ENCODE data around the gene RNF157. TPM values are rescaled to one million over a fixed set of nuclear protein-coding genes. Genes with fewer than 3 reads are reported as not detected.
A peak's percentile ranks its signal among the peaks of the same experiment; 100 is the strongest.

Gene RNF157
- total RNA-seq, 4 donors from 2014 or later = 1.7 to 6.6 (median 4.7) TPM

DNA sequence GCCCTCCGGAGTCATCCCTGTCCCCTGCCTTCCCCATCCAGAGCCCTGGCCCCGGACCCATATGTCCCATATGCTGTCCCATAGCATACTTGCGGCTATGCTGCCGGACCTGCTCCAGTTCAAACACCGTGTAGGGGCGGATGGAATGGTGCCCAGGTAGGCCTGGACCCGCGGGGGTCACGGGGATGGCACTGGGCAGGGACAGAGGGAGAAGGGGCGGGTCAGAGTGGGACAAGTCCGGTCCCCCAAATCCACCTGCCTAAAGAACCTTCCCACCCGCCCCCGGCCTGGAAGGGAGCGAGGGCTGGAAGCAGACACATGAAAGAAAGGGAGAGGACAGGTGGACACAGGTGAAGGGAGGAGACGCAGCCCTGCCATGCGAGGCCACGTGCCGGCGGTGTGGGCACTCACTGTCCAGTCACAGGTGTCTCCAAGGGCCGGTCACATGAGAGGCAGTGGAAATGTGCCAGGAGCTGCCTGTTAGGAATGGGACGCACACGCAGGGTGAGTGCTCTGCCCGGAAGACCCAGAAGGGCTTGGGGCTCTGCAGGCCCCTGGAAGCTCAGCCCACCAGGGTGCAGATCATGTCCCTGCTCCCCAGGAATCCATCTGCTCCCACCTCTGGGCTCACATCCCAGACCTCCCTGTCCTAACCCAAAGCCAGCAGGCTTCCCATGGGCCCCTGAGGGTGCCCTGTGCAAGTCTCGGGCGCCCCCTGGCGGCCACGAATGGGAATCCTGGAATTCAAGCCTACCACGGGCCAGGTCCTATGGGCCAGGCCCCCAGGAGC, 38.9 kb upstream of the RNF157 start:
- peaks cover 7 to 27% of the 10 kb centered on the region in 2 donors for H3K4me1 ChIP-seq
- intact Hi-C loops (cut with DNase I) = loop anchor here (5.0 to 10.0 kb wide), 2 partner anchors 97 to 274 kb away; partner anchors contain the start of gene CDK3
- peak overlapping the region; percentile 39 to 64 (median 61) for H3K27ac ChIP-seq
- TF ChIP-seq, protein P1, sequence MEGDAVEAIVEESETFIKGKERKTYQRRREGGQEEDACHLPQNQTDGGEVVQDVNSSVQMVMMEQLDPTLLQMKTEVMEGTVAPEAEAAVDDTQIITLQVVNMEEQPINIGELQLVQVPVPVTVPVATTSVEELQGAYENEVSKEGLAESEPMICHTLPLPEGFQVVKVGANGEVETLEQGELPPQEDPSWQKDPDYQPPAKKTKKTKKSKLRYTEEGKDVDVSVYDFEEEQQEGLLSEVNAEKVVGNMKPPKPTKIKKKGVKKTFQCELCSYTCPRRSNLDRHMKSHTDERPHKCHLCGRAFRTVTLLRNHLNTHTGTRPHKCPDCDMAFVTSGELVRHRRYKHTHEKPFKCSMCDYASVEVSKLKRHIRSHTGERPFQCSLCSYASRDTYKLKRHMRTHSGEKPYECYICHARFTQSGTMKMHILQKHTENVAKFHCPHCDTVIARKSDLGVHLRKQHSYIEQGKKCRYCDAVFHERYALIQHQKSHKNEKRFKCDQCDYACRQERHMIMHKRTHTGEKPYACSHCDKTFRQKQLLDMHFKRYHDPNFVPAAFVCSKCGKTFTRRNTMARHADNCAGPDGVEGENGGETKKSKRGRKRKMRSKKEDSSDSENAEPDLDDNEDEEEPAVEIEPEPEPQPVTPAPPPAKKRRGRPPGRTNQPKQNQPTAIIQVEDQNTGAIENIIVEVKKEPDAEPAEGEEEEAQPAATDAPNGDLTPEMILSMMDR (IDR thresholded peaks at IDR 0.05) = peak; percentile 97 to 99 (median 98)
- TF ChIP-seq POLR2A (IDR thresholded peaks at IDR 0.05) = peak in 1 of 2 donors; percentile 18
- DNase-seq = peak; percentile 98
- 55% methylated on average over 21 to 28 of the region's 28 CpGs for WGBS, 2 donors
- H3K4me3 ChIP-seq (replicated peaks in 1 of 3) = no peak overlapping the region
- no peaks in the 10 kb centered on the region for H3K27me3 ChIP-seq
- no peaks in the 10 kb centered on the region for H3K9me3 ChIP-seq
- H3K36me3 ChIP-seq = no peaks in the 10 kb centered on the region

DNA sequence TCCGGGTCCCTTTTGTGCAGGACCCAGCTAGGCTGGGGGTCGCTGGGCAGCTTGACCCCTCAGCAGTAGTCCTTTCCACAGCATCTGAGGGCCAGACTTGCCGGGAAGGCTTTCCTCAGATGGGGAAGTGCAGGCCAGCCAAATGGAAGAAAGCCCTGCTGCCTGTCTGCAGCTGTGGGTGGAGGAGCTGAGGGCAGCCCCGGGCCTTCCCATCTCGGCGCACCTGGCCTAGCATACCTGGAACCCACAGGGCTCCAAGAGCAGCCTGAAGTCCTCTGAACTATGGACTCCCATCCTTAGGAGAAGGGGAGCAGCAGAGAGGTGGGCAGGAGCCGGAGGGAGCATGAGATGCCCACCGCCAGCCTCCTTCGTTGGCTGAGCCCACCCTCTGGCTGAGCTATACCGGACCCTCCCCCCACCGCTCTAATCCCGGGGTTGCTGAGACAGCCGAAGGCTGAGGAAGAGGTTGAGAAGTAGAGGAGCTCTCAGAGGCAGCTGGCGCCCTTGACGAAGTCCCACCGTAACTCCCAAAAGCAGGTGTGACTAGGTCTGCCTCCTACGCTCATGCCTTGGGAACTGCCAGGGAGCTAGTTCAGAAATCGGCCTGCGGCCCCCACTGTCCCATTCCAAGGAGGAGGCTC, 38.1 kb upstream of the RNF157 start:
- WGBS, 2 donors = 90 to 95% methylated on average over 10 to 19 of the region's 19 CpGs
- intact Hi-C loops (cut with DNase I) = loop anchor here (5.0 to 10.0 kb wide), 2 partner anchors 96 to 274 kb away; partner anchors contain the start of gene CDK3
- DNase-seq = no peak
- no peaks in the 10 kb centered on the region for H3K9me3 ChIP-seq
- peak overlapping the region in 2 of 3 donors; percentile 39 to 61 for H3K27ac ChIP-seq
- TF ChIP-seq POLR2A (IDR thresholded peaks at IDR 0.05) = no peak
- TF ChIP-seq, protein P1 (IDR thresholded peaks at IDR 0.05) = no peak
- no peaks in the 10 kb centered on the region for H3K27me3 ChIP-seq
- H3K36me3 ChIP-seq = no peaks in the 10 kb centered on the region
- peaks cover 7 to 27% of the 10 kb centered on the region in 2 donors for H3K4me1 ChIP-seq
- H3K4me3 ChIP-seq (replicated peaks in 1 of 3) = no peak overlapping the region

DNA sequence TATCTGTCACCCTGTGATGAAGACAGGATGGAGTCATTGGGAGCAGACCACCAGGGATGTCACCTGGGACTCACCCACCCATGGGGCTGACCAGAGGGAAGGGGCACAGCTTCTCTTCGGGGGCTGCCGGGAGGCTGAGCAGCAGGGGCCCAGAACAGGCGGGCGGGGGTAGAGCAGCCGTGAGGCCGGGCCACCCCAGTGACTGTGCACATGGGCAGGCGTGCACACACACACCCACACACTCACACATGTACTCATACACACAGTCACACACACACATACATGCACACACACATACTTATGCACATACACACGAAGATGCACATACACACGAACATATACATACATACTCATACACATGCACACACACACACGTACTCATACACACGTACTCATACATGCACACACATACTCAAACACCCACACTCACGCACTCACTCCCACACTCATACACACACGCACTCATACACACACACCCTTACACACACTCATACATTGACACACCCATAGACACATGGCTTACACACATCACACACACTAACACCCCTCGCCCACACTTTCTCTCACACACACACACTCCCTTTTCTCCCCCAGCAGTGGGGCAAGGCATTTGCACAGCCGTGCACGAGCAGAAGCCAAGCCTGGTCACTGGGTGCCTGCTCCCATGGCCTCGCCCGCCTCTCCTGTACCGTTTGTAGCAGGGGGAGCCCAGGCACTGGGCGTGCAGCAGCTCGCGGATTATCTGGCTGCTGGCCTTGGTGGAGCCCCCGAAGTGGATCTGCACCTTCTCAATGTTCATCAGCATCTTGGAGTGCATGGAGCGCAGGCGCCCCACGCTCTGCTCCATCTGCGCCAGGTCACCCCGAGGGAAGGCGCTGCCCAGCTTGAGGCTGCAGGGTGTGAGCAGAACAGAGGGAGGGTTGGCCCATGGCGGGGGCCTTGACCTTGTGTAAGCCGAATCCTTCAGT, 37.3 kb upstream of the RNF157 start:
- Histone ChIP-seq H3K36me3 (no peaks in the 10 kb centered on the region), H3K27ac (no peak overlapping the region), H3K27me3 (no peaks in the 10 kb centered on the region), H3K9me3 (no peaks in the 10 kb centered on the region), H3K4me3 (replicated peaks in 1 of 3) (no peak overlapping the region), H3K4me1 (peaks cover 8 to 30% of the 10 kb centered on the region in 2 donors)
- TF ChIP-seq, protein P1 (IDR thresholded peaks at IDR 0.05) = no peak
- TF ChIP-seq POLR2A (IDR thresholded peaks at IDR 0.05) = no peak
- DNase-seq = no peak
- 94 to 95% methylated on average over 25 to 28 of the region's 31 CpGs for WGBS, 2 donors
- intact Hi-C loops (cut with DNase I) = loop anchor here (5.0 to 10.0 kb wide), 2 partner anchors 95 to 273 kb away; partner anchors contain the start of gene CDK3

DNA sequence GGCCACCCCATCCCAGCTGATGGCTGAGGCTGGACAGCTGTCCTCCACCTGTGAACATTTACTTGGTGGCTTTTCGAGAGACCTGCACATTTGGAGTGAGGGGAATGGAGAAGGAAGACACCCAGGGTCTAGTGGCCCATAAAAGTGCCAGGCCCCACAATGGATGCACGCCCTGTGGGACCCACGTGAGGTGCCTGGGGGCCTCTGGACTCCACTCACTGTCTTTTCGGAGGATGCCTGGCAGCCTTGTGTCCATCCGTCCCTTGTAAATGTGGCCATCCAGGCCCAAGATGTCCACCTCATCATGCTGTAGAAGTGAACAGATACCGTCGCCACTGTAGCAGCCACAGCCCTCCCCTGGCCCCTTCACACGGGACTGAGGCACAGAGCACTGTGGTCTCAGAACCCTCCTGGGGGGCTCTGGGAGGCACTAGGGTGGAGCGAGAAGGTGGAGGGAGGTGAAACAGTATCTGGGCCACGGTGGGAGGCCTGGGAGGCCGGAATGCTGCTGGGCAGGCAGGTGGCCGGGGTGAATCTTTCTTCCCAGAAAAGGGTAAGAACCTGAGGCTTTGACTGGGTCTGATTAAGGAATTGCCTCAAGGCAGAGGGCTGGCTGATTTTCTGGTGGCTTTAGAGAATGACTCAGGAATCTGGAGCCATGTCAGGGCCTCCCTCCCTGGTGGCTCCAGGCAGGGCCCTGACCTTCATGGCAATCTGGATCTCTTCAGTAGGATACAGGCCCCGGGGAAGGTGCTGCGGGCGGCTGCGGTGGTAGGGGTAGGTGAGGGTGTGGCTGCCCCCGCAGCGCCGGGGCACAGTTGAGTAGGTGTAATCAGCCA, 36.4 kb upstream of the RNF157 start:
- no peaks in the 10 kb centered on the region for H3K9me3 ChIP-seq
- H3K4me3 ChIP-seq (replicated peaks in 1 of 3) = no peak overlapping the region
- intact Hi-C loops (cut with DNase I) = loop anchor here (5.0 to 10.0 kb wide), 2 partner anchors 94 to 272 kb away; partner anchors contain the start of gene CDK3
- no peak for DNase-seq
- H3K27me3 ChIP-seq = no peaks in the 10 kb centered on the region
- H3K27ac ChIP-seq = no peak overlapping the region
- peaks cover 17 to 30% of the 10 kb centered on the region in 2 donors for H3K4me1 ChIP-seq
- TF ChIP-seq POLR2A (IDR thresholded peaks at IDR 0.05) = no peak
- TF ChIP-seq, protein P1 (IDR thresholded peaks at IDR 0.05) = no peak
- H3K36me3 ChIP-seq = no peaks in the 10 kb centered on the region
- WGBS, 2 donors = 90 to 91% methylated on average over 18 to 19 of the region's 19 CpGs

Measured in thyroid gland (tissue), 4 donors.